Activated gamma-delta T cell (primary cell): ENCODE measurements around the gene ZCCHC24.

ENCODE experiments used
- DNase-seq: peaks from one replicate; lab custom pipeline; 2025; lab: John Stamatoyannopoulos, UW

The ZCCHC24 gene

GRCh38 chr10:79360499-79361342 is 84.7 kb downstream of the ZCCHC24 start:
- no peak for DNase-seq

GRCh38 chr10:79359816-79360498 is 85.5 kb downstream of the ZCCHC24 start:
- DNase-seq = no peak

- no peak for DNase-seq
Measured at GRCh38 chr10:79358811-79359210, 86.6 kb downstream of the ZCCHC24 start.

- no peak for DNase-seq
Measured at GRCh38 chr10:79357180-79357579, 88.2 kb downstream of the ZCCHC24 start.

- DNase-seq = no peak
Measured at GRCh38 chr10:79356104-79356503, 89.3 kb downstream of the ZCCHC24 start.

- no peak for DNase-seq
Measured at GRCh38 chr10:79355420-79356017, 89.9 kb downstream of the ZCCHC24 start.

GRCh38 chr10:79354615-79355014 is 90.8 kb downstream of the ZCCHC24 start:
- DNase-seq = no peak

- DNase-seq = no peak
Measured at GRCh38 chr10:79354141-79354540, 91.3 kb downstream of the ZCCHC24 start.

GRCh38 chr10:79353726-79354125 is 91.7 kb downstream of the ZCCHC24 start:
- no peak for DNase-seq

- DNase-seq = no peak
Measured at GRCh38 chr10:79353000-79353406, 92.4 kb downstream of the ZCCHC24 start.

- DNase-seq = no peak
Measured at GRCh38 chr10:79352035-79352877, 93.2 kb downstream of the ZCCHC24 start.

GRCh38 chr10:79351332-79351731 is 94.1 kb downstream of the ZCCHC24 start:
- no peak for DNase-seq

- no peak for DNase-seq
Measured at GRCh38 chr10:79350407-79351154, 94.8 kb downstream of the ZCCHC24 start.

- no peak for DNase-seq
Measured at GRCh38 chr10:79349766-79350406, 95.5 kb downstream of the ZCCHC24 start.

GRCh38 chr10:79349072-79349491 is 96.3 kb downstream of the ZCCHC24 start:
- no peak for DNase-seq

GRCh38 chr10:79348640-79348988 is 96.8 kb downstream of the ZCCHC24 start:
- DNase-seq = no peak

GRCh38 chr10:79347894-79348639 is 97.4 kb downstream of the ZCCHC24 start:
- DNase-seq = peak; percentile 69

GRCh38 chr10:79347226-79347893 is 98.1 kb downstream of the ZCCHC24 start, which contains the start of gene PPIF:
TSS of gene PPIF (plus strand) at chr10:79347469. CDS start at chr10:79347549, 80 bp downstream.
- peak; percentile 95 for DNase-seq
